Measurements from ENCODE around the gene TBC1D2B.

Gene TBC1D2B

GRCh38 chr15:78018445-78018844 lies 59.1 kb downstream of the TBC1D2B start:
- no peak overlapping the region for H3K4me3 ChIP-seq (ENCODE audit: low read length)
- DNase-seq (ENCODE audit: low read depth): no peak
- no peak for TF ChIP-seq CTCF (conservative IDR thresholded peaks at IDR 0.05; ENCODE audit: low read depth, low read length)

GRCh38 chr15:78016860-78017259 lies 60.7 kb downstream of the TBC1D2B start:
- no peak overlapping the region for H3K4me3 ChIP-seq (ENCODE audit: low read length)
- no peak for DNase-seq (ENCODE audit: low read depth)
- TF ChIP-seq CTCF (conservative IDR thresholded peaks at IDR 0.05; ENCODE audit: low read depth, low read length): no peak

- no peak for TF ChIP-seq CTCF (conservative IDR thresholded peaks at IDR 0.05; ENCODE audit: low read depth, low read length)
- DNase-seq (ENCODE audit: low read depth): no peak
- H3K4me3 ChIP-seq (ENCODE audit: low read length): no peak overlapping the region
Measured at GRCh38 chr15:78012643-78013077, 64.9 kb downstream of the TBC1D2B start.

GRCh38 chr15:78010067-78010466 lies 67.4 kb downstream of the TBC1D2B start:
- no peak for TF ChIP-seq CTCF (conservative IDR thresholded peaks at IDR 0.05; ENCODE audit: low read depth, low read length)
- H3K4me3 ChIP-seq (ENCODE audit: low read length): no peak overlapping the region
- no peak for DNase-seq (ENCODE audit: low read depth)

- H3K4me3 ChIP-seq (ENCODE audit: low read length): no peak overlapping the region
- no peak for DNase-seq (ENCODE audit: low read depth)
- TF ChIP-seq CTCF (conservative IDR thresholded peaks at IDR 0.05; ENCODE audit: low read depth, low read length): no peak
Measured at GRCh38 chr15:78007964-78008886, 69.3 kb downstream of the TBC1D2B start.

GRCh38 chr15:78007211-78007931 lies 70.1 kb downstream of the TBC1D2B start:
- TF ChIP-seq CTCF (conservative IDR thresholded peaks at IDR 0.05; ENCODE audit: low read depth, low read length): no peak
- DNase-seq (ENCODE audit: low read depth): no peak
- H3K4me3 ChIP-seq (ENCODE audit: low read length): no peak overlapping the region

All from retinal pigment epithelial cell (primary cell).